GM12875 (cell line): ENCODE results near the gene MKRN3.

Experiments
- H3K4me3 ChIP-seq: one replicate; pipeline ENCODE4 v1.5.1; 2011; ENCODE audit warnings: low read depth, low read length, control low read depth
- TF ChIP-seq, protein P1 (sequence below): IDR thresholded peaks from 2 replicates; pipeline ENCODE4 v1.5.1; 2011; ENCODE audit warnings: low read depth, mild to moderate bottlenecking, control low read depth, inconsistent platforms, low read length, moderate library complexity, borderline replicate concordance; ENCODE audit not compliant: insufficient read depth

MKRN3 gene

DNA sequence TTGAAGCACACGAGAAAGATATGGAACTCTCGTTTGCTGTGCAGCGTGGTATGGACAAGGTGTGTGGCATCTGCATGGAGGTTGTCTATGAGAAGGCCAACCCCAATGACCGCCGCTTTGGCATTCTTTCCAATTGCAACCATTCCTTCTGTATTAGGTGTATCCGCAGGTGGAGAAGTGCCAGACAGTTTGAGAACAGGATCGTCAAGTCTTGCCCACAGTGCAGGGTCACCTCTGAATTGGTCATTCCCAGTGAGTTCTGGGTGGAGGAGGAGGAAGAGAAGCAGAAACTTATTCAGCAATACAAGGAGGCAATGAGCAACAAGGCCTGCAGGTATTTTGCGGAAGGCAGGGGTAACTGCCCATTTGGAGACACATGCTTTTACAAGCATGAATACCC, 1.2 kb downstream of the MKRN3 start:
- TF ChIP-seq, protein P1, sequence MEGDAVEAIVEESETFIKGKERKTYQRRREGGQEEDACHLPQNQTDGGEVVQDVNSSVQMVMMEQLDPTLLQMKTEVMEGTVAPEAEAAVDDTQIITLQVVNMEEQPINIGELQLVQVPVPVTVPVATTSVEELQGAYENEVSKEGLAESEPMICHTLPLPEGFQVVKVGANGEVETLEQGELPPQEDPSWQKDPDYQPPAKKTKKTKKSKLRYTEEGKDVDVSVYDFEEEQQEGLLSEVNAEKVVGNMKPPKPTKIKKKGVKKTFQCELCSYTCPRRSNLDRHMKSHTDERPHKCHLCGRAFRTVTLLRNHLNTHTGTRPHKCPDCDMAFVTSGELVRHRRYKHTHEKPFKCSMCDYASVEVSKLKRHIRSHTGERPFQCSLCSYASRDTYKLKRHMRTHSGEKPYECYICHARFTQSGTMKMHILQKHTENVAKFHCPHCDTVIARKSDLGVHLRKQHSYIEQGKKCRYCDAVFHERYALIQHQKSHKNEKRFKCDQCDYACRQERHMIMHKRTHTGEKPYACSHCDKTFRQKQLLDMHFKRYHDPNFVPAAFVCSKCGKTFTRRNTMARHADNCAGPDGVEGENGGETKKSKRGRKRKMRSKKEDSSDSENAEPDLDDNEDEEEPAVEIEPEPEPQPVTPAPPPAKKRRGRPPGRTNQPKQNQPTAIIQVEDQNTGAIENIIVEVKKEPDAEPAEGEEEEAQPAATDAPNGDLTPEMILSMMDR, result no peak
- H3K4me3 ChIP-seq, result no peak overlapping the region

DNA sequence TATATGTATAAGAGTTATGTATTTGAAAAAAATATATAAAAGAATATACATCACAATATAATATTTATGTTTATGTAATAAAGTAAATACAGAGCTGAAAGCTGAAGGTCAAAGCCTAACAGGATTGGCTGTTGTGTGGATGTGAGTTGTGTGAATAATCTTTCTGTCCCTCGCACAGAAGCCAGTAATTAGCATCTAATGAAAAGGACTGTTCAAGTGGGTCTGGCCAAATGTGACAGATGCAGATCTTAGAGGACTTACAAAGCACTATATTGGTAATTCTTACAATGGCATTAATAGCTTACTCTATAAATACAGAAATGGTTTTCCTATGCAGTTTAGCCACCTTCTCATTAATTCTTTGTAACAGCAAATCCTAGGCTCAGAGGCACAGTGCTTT, 2.4 kb downstream of the MKRN3 start:
- no peak overlapping the region for H3K4me3 ChIP-seq
- TF ChIP-seq, protein P1, result no peak

DNA sequence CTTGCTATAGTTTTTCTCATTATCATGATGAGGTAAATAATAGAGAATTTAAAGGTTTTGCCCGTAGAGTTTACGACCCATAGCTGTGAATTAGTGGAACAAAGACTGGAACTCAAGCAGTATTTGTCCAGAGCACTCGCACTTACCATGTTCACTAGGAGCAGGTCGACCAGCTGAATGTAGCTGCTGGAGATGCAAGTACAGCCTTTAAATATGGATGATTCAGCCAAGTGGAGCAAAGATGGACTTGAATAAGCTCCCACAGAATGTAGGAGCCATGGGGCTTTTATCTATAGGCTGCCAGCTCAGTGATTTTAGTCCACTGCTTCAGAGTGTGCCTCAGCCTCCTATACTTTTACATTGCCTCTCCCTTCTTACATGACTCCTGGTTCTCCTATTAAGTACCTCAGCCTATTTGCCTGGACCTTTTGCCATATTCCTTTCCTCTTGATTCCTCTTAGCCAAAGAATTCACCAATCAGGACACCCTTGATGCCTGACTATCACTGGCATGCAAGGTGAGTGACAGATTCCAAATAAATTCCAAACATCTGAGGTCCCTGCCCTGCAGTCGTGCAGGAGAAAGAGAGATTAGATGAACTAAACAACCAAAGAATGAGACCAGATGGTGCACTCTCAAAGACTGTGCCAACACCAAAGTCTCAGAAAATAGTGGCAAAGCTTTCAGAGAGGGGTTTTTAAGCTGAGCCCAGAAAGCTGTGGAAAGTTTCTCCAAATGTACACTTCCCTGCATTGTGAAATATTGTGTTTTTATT, 3.9 kb downstream of the MKRN3 start:
- no peak overlapping the region for H3K4me3 ChIP-seq
- TF ChIP-seq, protein P1, result no peak

DNA sequence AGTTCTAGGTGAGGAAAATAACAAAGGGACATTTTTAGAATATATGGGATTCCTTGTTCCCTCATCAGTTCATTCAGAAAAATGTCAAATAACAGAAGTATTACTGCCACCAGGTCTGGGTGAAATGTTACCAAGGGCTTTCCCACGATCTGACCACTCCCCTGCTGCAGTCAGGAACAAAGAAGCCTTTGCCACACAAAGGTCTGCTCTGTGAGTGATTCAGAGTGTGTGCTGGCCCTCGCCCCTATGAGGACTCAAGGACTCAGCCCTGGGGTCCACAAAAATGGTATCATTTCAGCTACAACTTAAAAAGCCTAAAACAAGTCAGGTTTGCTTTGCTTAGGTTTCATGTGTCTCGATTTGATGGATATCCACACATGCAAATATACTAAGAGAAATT, 5.0 kb downstream of the MKRN3 start:
- TF ChIP-seq, protein P1, result no peak
- no peak overlapping the region for H3K4me3 ChIP-seq

DNA sequence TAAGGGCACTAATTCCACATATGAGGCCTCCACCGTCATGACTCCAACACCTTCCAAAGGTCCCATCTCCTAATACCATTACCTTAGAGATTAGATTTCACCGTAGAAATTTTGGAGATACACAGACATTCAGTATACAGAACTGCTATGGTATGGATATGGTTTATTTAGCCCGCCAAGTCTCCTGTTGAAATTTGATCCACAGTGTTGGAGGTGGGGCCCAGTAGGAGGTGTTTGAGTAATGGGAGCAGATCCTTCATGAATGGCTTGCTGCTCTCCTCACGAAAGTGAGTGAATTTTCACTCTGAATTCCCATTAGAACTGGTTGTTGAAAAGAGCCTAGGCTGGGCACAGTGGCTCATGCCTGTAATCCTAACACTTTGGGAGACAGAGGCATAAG, 7.4 kb downstream of the MKRN3 start:
- TF ChIP-seq, protein P1, result no peak

DNA sequence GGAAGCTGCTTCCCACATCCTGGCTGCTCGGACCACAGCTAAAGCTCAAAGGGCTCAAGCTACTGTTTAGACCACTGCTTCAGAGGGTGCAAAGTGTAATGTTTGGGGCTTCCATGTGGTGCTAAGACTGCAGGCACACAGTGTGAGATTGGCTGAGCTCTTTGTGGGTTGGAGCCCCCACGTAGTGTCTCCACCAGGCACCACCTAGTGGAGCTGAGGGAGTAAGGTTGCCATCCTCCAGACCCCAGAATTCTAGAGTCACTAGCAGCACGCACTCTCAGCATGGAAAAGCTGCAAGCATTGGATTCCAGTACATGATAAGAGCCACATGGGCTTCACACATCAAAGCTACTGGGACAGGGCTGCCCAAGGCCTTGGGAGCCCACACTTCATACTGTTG, 9.3 kb downstream of the MKRN3 start:
- TF ChIP-seq, protein P1, result no peak
- no peak overlapping the region for H3K4me3 ChIP-seq

More for the DNA sequence above, 7.4 kb downstream of the MKRN3 start:
- H3K4me3 ChIP-seq, result no peak overlapping the region

DNA sequence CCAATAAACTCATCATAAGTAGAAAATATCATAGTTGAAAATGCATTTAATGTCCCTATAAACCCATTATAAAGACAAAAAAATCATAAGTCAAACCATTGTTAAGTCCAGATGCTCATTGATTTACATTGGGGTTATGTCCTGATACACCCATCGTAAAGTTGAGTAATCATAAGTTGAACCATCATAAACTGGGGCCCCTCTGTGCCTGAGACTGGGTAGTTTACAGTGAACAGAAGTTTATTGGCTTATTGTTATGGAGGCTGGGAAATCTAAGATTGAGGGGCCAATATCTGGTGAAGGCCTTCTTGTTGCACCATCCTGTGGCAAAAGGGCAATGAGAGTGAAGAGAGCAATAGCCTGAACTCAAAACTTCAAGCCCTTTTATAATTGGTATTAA, 10.6 kb downstream of the MKRN3 start:
- H3K4me3 ChIP-seq, result no peak overlapping the region
- TF ChIP-seq, protein P1, result no peak
